Uterus (tissue), 4 donors: ENCODE data around the gene PSAT1. TPM values are rescaled to one million over a fixed set of nuclear protein-coding genes. Genes with fewer than 3 reads are reported as not detected.

Experiments used
- DNase-seq, 2 donors: peaks; one replicate each; pipeline ENCODE4 v3.0.0-alpha.2; 2019 to 2020
- H3K27ac ChIP-seq, 2 donors: fragments of 200-600 bp; sonication (generic); 1 replicate in 1 of 2; 2 replicates in 1 of 2; pipeline ENCODE4 v1.5.1; 2016 to 2018
- H3K27me3 ChIP-seq, 2 donors: fragments of 200-600 bp; sonication (generic); one replicate each; pipeline ENCODE4 v1.5.1; 2018 to 2019; ENCODE audit warnings: control low read depth in 1 of 2
- H3K36me3 ChIP-seq, 2 donors: fragments of 200-600 bp; sonication (generic); one replicate each; pipeline ENCODE4 v1.5.1; 2019; ENCODE audit warnings: control low read depth in 1 of 2
- H3K4me1 ChIP-seq, 2 donors: fragments of 200-600 bp; sonication (generic); one replicate each; pipeline ENCODE4 v1.5.1; 2018 to 2019; ENCODE audit warnings: control low read depth in 1 of 2
- H3K4me3 ChIP-seq, 2 donors: fragments of 200-600 bp; sonication (generic); 1 replicate in 1 of 2; 2 replicates in 1 of 2; pipeline ENCODE4 v1.5.1; 2018 to 2019; ENCODE audit warnings: mild to moderate bottlenecking in 1 of 2
- H3K9me3 ChIP-seq, 2 donors: fragments of 200-600 bp; sonication (generic); one replicate each; pipeline ENCODE4 v1.5.1; 2019; ENCODE audit warnings: control low read depth in 1 of 2
- CTCF ChIP-seq, 4 experiments: fragments of 200-600 bp in 2 of 4; fragments of 450-650 bp in 2 of 4; sonication (generic) in 2 of 4; IDR thresholded peaks; one replicate each; pipeline ENCODE4 v1.5.1; 2016 to 2019; ENCODE audit warnings: antibody characterized with exemption in 4 of 4, mild to moderate bottlenecking in 2 of 4, moderate library complexity in 1 of 4
- POLR2A ChIP-seq, 2 donors: fragments of 450-650 bp; IDR thresholded peaks; one replicate each; pipeline ENCODE4 v1.6.1; 2016; ENCODE audit warnings: antibody characterized with exemption in 2 of 2, mild to moderate bottlenecking in 1 of 2, moderate library complexity in 1 of 2
- intact Hi-C: fragments of 100-400 bp; cut with DNase I; formaldehyde crosslinking; loops from one replicate; pipeline ENCODE4 v1.15.1; 2023; ENCODE audit warnings: low total_unique reads
- total RNA-seq, 4 donors: library from RNA; depleted of rRNA in 3 of 4; stranded (reverse); fragments of >200 nt in 3 of 4; gene quantifications; one replicate each; pipeline versions ENCODE4 v1.1.0 to v1.2.4, GENCODE V29; 2014 to 2023
- donor health status: DM: yes; HTN: yes; CAD: no.

Gene PSAT1
- total RNA-seq, 4 donors from 2014 or later: 0.29 to 33.3 (median 1.6) TPM; not detected in 1

DNA sequence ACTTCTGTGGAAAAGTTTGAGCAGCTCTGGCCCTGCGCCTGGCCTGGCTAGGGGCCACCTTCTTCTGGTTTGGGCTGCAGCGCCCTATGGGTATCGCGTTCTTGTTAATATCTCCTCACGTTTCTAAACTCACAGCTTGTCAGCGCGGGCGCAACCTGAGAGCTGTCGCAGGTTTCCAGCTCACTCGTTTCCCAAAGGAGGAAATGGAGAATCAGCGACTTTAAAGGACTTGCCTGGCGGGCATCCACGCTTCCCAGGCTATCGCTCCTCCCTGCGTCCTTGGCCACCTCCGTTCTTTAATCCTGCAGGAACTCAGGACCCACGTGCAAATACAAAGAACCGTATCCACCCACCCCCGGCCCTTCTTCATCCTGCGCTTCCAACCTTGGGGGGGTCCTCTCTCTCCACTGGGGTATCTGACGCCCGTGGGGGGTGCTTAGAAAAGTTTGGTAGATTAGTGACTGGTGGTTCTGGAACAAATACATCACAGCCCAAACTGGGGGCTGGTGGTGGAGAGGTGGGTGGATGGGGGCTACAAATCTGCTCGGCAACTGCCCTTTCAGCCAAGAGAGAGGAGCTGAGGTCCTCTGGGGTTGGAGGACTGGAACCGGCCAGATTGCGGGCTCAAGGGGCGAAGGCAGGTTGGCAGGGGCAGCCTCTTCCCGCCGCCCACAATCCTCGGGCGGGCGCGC lies 578 bp upstream of the PSAT1 start:
- Histone ChIP-seq H3K27me3 (peaks cover 3 to 30% of the 10 kb centered on the region in 2 donors), H3K9me3 (no peaks in the 10 kb centered on the region), H3K4me3 (peak overlapping the region; percentile 29 to 49), H3K4me1 (peaks cover 0 to 9% of the 10 kb centered on the region in 2 donors), H3K36me3 (no peaks in the 10 kb centered on the region), H3K27ac (no peak overlapping the region)
- peak in 1 of 2 donors; percentile 43 for DNase-seq
- intact Hi-C loops: no loop called here
- TF ChIP-seq POLR2A (IDR thresholded peaks at IDR 0.05) (no peak), CTCF (IDR thresholded peaks at IDR 0.05) (no peak)

DNA sequence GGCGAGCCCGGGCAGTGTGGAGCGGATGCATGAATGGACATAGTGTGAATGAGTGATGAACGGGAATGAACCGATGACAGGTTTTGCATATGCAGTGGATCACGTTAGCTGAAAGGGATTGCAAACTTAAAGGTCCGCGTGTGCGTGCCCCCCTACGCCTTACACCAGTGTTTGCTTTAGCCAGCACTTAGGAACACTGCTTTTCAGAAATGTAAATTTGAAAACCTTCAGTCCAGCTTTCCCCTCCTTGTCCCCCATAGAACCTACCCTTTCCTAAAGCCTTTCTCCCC lies 692 bp downstream of the PSAT1 start:
- Histone ChIP-seq H3K27me3 (peaks cover 3 to 32% of the 10 kb centered on the region in 2 donors), H3K36me3 (no peaks in the 10 kb centered on the region), H3K4me1 (peaks cover 0 to 9% of the 10 kb centered on the region in 2 donors), H3K4me3 (peak overlapping the region in 1 of 2 donors; percentile 49), H3K9me3 (no peaks in the 10 kb centered on the region), H3K27ac (no peak overlapping the region)
- no peak for DNase-seq
- TF ChIP-seq CTCF (IDR thresholded peaks at IDR 0.05) (no peak), POLR2A (IDR thresholded peaks at IDR 0.05) (no peak)
- intact Hi-C loops: no loop called here

- no peak for TF ChIP-seq CTCF (IDR thresholded peaks at IDR 0.05)
- no peak for TF ChIP-seq POLR2A (IDR thresholded peaks at IDR 0.05)
- Histone ChIP-seq H3K27me3 (peaks cover 3 to 32% of the 10 kb centered on the region in 2 donors), H3K27ac (no peak overlapping the region), H3K36me3 (no peaks in the 10 kb centered on the region), H3K9me3 (no peaks in the 10 kb centered on the region), H3K4me3 (peak overlapping the region in 1 of 2 donors; percentile 10), H3K4me1 (peaks cover 0 to 9% of the 10 kb centered on the region in 2 donors)
- intact Hi-C loops: no loop called here
- DNase-seq: no peak
Observed at GRCh38 chr9:78298046-78298765, 1.3 kb downstream of the PSAT1 start.

DNA sequence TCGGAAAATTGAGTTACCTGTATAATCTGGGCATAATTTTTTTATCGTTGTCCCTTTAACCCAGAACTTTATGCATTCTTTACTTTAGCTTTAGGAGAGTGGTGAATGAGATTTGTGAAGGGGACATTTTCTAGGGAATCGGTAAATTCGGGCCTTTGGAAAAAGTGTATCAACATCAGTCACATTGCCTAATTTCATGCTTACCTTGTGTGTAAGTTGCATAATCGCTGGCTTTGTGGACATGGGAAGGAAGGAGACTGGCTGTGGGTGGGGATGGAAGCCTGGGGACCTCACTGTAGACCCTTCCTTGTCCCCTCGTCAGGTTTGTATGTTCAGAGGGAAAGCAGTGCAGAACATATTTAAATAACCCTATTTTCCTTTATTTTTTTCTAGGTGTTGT lies 3.3 kb downstream of the PSAT1 start:
- Histone ChIP-seq H3K4me3 (no peak overlapping the region), H3K27ac (no peak overlapping the region), H3K27me3 (peaks cover 3 to 32% of the 10 kb centered on the region in 2 donors), H3K36me3 (no peaks in the 10 kb centered on the region), H3K9me3 (no peaks in the 10 kb centered on the region), H3K4me1 (peaks cover 0 to 9% of the 10 kb centered on the region in 2 donors)
- no peak for DNase-seq
- intact Hi-C loops: no loop called here
- TF ChIP-seq POLR2A (IDR thresholded peaks at IDR 0.05) (no peak), CTCF (IDR thresholded peaks at IDR 0.05) (no peak)

DNA sequence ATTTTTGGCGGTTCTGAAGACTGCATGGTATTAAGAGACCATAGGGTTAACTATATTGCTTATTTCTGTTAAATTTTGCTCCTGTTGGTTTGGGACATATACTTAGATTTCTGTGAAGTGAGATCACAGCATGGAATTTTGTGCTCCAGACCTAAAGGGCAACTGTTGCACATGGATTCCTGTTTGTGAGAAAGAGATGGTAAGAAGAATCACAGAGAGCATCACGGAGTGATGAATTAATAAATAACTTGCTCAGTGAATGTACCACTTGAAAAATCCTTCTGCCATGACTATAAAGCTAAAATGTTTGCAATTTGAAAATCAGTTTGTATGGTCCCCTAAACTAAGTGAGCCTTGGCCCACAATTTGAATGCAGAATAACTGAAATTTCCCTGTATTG lies 4.5 kb downstream of the PSAT1 start:
- Histone ChIP-seq H3K4me3 (no peak overlapping the region), H3K9me3 (no peaks in the 10 kb centered on the region), H3K27me3 (peaks cover 3 to 32% of the 10 kb centered on the region in 2 donors), H3K27ac (no peak overlapping the region), H3K36me3 (no peaks in the 10 kb centered on the region), H3K4me1 (peaks cover 0 to 9% of the 10 kb centered on the region in 2 donors)
- no peak for DNase-seq
- intact Hi-C loops: no loop called here
- TF ChIP-seq CTCF (IDR thresholded peaks at IDR 0.05) (no peak), POLR2A (IDR thresholded peaks at IDR 0.05) (no peak)
